CD4-positive, alpha-beta T cell treated with Interleukin-21 for 1 hour (primary cell): ENCODE measurements around the gene ITPKC.
A peak's percentile ranks its signal among the peaks of the same experiment; 100 is the strongest.

Experiments used
- DNase-seq: peaks from one replicate; pipeline ENCODE4 v3.0.0-alpha.2; 2020

Gene ITPKC

GRCh38 chr19:40716482-40717324 lies at the start of gene ITPKC, which contains the start of gene COQ8B:
TSS of gene ITPKC (plus strand) at chr19:40717112. CDS start at chr19:40717136, 24 bp downstream.
TSS of gene COQ8B (minus strand) at chr19:40716886. CDS start at chr19:40714632, 2,254 bp downstream.
- DNase-seq = peak; percentile 99

- no peak for DNase-seq
Measured at GRCh38 chr19:40667602-40668001, 49.3 kb upstream of the ITPKC start.

GRCh38 chr19:40668991-40669614 lies 47.8 kb upstream of the ITPKC start:
- DNase-seq = no peak

- no peak for DNase-seq
Measured at GRCh38 chr19:40671404-40671803, 45.5 kb upstream of the ITPKC start.

- DNase-seq = no peak
Measured at GRCh38 chr19:40672038-40672437, 44.9 kb upstream of the ITPKC start.

GRCh38 chr19:40672573-40673299 lies 44.2 kb upstream of the ITPKC start:
- DNase-seq = no peak

- DNase-seq = peak; percentile 42
Measured at GRCh38 chr19:40673397-40673796, 43.5 kb upstream of the ITPKC start.

- no peak for DNase-seq
Measured at GRCh38 chr19:40674291-40674690, 42.6 kb upstream of the ITPKC start.

GRCh38 chr19:40677156-40677555 lies 39.8 kb upstream of the ITPKC start:
- no peak for DNase-seq

- DNase-seq = no peak
Measured at GRCh38 chr19:40681039-40681438, 35.9 kb upstream of the ITPKC start.

GRCh38 chr19:40682431-40682964 lies 34.4 kb upstream of the ITPKC start:
- no peak for DNase-seq

GRCh38 chr19:40683437-40683836 lies 33.5 kb upstream of the ITPKC start:
- DNase-seq = no peak

- no peak for DNase-seq
Measured at GRCh38 chr19:40684280-40684679, 32.6 kb upstream of the ITPKC start.

GRCh38 chr19:40685016-40685526 lies 31.8 kb upstream of the ITPKC start:
- no peak for DNase-seq

GRCh38 chr19:40685563-40685962 lies 31.3 kb upstream of the ITPKC start:
- no peak for DNase-seq

GRCh38 chr19:40686882-40687524 lies 29.9 kb upstream of the ITPKC start:
- DNase-seq = no peak

- peak; percentile 60 for DNase-seq
Measured at GRCh38 chr19:40687525-40688016, 29.3 kb upstream of the ITPKC start.

- DNase-seq = no peak
Measured at GRCh38 chr19:40688309-40688708, 28.6 kb upstream of the ITPKC start.

GRCh38 chr19:40688987-40689338 lies 27.9 kb upstream of the ITPKC start:
- no peak for DNase-seq

GRCh38 chr19:40689339-40690049 lies 27.4 kb upstream of the ITPKC start:
- DNase-seq = peak; percentile 36

- no peak for DNase-seq
Measured at GRCh38 chr19:40690050-40690692, 26.7 kb upstream of the ITPKC start, which contains the start of gene NUMBL. TSS of gene NUMBL (minus strand) at chr19:40690651. CDS start at chr19:40690483, 168 bp downstream.
